Measurements from ENCODE around the gene PSD4. TPM values are rescaled to one million over a fixed set of nuclear protein-coding genes. Genes with fewer than 3 reads are reported as not detected.

Gene PSD4
- total RNA-seq, 1 donor from 2014 or later = 27.1 TPM

GRCh38 chr2:113198790-113199612 is 25.2 kb downstream of the PSD4 start:
- peak; percentile 90 for DNase-seq (ENCODE audit: low spot score, unreplicated experiment)
- Mint-ChIP-seq H3K4me3 (ENCODE audit: low read depth) (peak overlapping the region; percentile 72), H3K36me3 (ENCODE audit: insufficient read depth) (peaks cover 3% of the 10 kb centered on the region), H3K4me1 (ENCODE audit: low read depth) (no peaks in the 10 kb centered on the region), H3K9me3 (ENCODE audit: low read depth) (no peaks in the 10 kb centered on the region), H3K27me3 (peaks cover 13% of the 10 kb centered on the region), H3K27ac (peak overlapping the region; percentile 88)
- TF ChIP-seq CTCF (IDR thresholded peaks at IDR 0.05; ENCODE audit: unreplicated experiment) = peak; percentile 95

DNA sequence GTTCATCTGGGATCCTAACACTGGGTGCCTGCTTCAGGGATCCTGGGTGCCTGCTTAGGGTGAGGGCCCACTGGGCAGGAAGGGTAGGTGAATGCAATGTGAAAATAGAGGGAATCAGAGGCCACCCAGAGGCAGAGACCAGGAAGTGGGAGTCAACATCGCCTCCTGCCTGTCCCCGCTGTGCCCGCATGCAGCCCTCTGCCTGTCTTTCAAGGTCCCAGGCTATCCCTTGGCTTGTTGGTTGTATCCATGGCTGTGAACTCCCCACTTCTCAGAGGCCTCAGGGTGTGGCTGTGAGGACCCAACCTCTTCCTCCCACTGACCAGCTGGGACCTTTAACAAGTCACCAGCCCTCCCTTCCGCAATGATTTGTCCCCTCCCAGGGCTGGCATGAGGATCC is 26.5 kb downstream of the PSD4 start:
- Mint-ChIP-seq H3K4me3 (ENCODE audit: low read depth) (peak overlapping the region; percentile 18), H3K27me3 (peaks cover 13% of the 10 kb centered on the region), H3K36me3 (ENCODE audit: insufficient read depth) (peaks cover 3% of the 10 kb centered on the region), H3K9me3 (ENCODE audit: low read depth) (no peaks in the 10 kb centered on the region), H3K27ac (peak overlapping the region; percentile 74), H3K4me1 (ENCODE audit: low read depth) (no peaks in the 10 kb centered on the region)
- no peak for TF ChIP-seq CTCF (IDR thresholded peaks at IDR 0.05; ENCODE audit: unreplicated experiment)
- DNase-seq (ENCODE audit: low spot score, unreplicated experiment) = no peak

DNA sequence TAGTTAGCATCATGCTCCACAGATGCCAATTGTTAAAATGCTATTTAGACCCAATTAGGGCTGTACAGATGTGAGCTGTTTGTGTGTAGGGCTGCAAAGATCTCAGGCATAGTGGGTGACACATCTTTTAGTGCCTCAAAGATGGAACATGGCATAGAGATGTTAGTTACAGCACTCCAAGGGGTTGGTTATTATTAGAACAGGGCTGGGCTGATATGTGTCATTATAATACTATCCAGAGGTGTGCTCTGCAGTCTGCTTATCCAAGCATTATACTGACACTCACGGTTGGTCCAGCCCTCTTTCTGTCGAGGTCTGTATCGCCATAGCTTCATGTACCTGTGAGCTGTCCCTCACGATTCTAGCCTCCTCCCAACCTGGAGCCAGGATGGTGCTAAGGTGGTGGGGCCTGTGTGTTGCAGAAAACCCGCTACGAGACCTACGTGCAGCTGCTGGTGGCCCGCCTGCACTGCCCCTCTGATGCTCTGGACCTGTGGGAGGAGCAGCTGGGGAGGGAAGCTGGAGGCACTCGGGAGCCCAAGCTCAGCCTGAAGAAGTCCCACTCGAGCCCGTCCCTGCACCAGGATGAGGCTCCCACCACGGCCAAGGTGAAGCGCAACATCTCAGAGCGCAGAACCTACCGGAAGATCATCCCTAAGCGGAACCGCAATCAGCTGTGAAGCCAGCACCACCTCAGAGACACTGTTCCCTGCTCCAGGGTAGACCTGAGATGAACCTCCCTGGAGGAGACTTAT is 27.1 kb downstream of the PSD4 start:
- Mint-ChIP-seq H3K27me3 (peaks cover 13% of the 10 kb centered on the region), H3K4me3 (ENCODE audit: low read depth) (no peak overlapping the region), H3K36me3 (ENCODE audit: insufficient read depth) (peaks cover 3% of the 10 kb centered on the region), H3K27ac (no peak overlapping the region), H3K4me1 (ENCODE audit: low read depth) (no peaks in the 10 kb centered on the region), H3K9me3 (ENCODE audit: low read depth) (no peaks in the 10 kb centered on the region)
- TF ChIP-seq CTCF (IDR thresholded peaks at IDR 0.05; ENCODE audit: unreplicated experiment) = no peak
- no peak for DNase-seq (ENCODE audit: low spot score, unreplicated experiment)

DNA sequence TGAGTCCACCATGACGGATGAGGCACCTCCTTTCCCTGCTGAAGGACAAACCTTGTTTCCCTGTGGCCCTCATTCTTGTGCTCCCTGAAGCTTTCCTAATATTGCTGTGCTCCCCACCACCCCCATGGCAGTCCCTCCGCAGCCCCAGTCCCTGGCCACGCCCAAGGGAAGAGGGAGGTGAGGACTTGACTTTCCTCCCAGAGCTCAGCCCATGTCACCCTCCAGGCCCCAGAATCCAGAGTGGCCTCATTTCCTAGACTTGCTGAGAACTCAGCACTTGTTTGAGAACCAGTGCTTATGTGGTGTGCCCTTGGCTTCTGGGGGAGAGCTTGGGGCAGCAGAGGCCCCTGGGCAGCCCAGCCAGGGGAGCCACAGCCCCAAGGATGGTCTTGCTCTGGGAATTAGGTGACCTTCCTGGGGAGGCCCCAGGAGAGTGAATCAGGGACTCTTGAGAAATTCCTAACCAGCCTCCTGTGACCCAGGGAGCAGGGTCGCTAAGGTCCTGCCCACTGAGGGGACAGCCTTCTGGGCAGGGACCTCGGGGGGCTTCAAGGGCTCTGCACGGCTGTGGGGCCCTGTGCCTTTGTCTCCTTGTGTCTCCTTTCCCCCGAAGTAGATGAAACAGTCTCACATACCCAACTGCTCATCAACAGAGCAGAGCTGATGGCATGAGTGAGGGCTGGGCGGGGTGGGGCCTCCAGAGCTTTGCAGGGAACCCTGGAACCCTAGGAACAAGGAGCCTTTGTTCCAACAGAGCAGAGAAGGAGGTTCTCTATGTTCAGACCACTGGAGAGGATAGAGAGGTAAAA is 27.9 kb downstream of the PSD4 start:
- no peak for DNase-seq (ENCODE audit: low spot score, unreplicated experiment)
- Mint-ChIP-seq H3K4me3 (ENCODE audit: low read depth) (no peak overlapping the region), H3K9me3 (ENCODE audit: low read depth) (no peaks in the 10 kb centered on the region), H3K4me1 (ENCODE audit: low read depth) (peaks cover 1% of the 10 kb centered on the region), H3K27ac (no peak overlapping the region), H3K36me3 (ENCODE audit: insufficient read depth) (peaks cover 3% of the 10 kb centered on the region), H3K27me3 (peaks cover 6% of the 10 kb centered on the region)
- no peak for TF ChIP-seq CTCF (IDR thresholded peaks at IDR 0.05; ENCODE audit: unreplicated experiment)
